Stomach (tissue), 9 donors: ENCODE results near the gene CHD1. TPM values are rescaled to one million over a fixed set of nuclear protein-coding genes. Genes with fewer than 3 reads are reported as not detected.
A peak's percentile ranks its signal among the peaks of the same experiment; 100 is the strongest.

Experiments
- DNase-seq, 2 donors: peaks; one replicate each; pipeline versions ENCODE4 v3.0.0 to v3.0.0-alpha.2; 2013 to 2019
- H3K27ac ChIP-seq, 5 donors: fragments of 200-600 bp in 4 of 5; sonication (generic) in 4 of 5; one replicate each; pipeline ENCODE4 v1.5.1; 2013 to 2019; ENCODE audit warnings: mild to moderate bottlenecking in 1 of 5, moderate library complexity in 1 of 5
- H3K27me3 ChIP-seq, 3 donors: fragments of 200-600 bp; sonication (generic); one replicate each; pipeline ENCODE4 v1.5.1; 2017 to 2019; ENCODE audit warnings: mixed run types in 1 of 3
- H3K36me3 ChIP-seq, 4 donors: fragments of 200-600 bp; sonication (generic); 1 replicate in 3 of 4; 2 replicates in 1 of 4; pipeline ENCODE4 v1.5.1; 2016 to 2019
- H3K4me1 ChIP-seq, 4 donors: fragments of 200-600 bp; sonication (generic); one replicate each; pipeline ENCODE4 v1.5.1; 2016 to 2019
- H3K4me3 ChIP-seq, 4 donors: fragments of 200-600 bp; sonication (generic) in 3 of 4; one replicate each; pipeline ENCODE4 v1.5.1; 2016 to 2019; ENCODE audit warnings: mild to moderate bottlenecking in 1 of 4
- H3K9me3 ChIP-seq, 4 donors: fragments of 200-600 bp; sonication (generic); one replicate each; pipeline ENCODE4 v1.5.1; 2016 to 2019
- EP300 ChIP-seq: sonication (generic); formaldehyde crosslinking; IDR thresholded peaks from one replicate; pipeline ENCODE4 v1.6.1; 2017; ENCODE audit warnings: antibody characterized with exemption
- POLR2A ChIP-seq, 4 donors: fragments of 450-650 bp; IDR thresholded peaks; one replicate each; pipeline ENCODE4 v1.6.1; 2016; ENCODE audit warnings: antibody characterized with exemption in 4 of 4, control low read depth in 2 of 4, mild to moderate bottlenecking in 1 of 4, moderate library complexity in 1 of 4
- POLR2AphosphoS5 ChIP-seq, 3 donors: sonication (generic); formaldehyde crosslinking; IDR thresholded peaks; one replicate each; pipeline ENCODE4 v1.6.1; 2016; ENCODE audit warnings: antibody characterized with exemption in 3 of 3
- WGBS, 5 donors: extraction: QIAGEN DNeasy Blood & Tissue Kit in 3 of 5; methylation state at CpG; one replicate each; pipeline versions ENCODE4 v1.1.5 to v1.1.7; 2013 to 2018; 5-methylcytosine and 5-hydroxymethylcytosine counted together
- intact Hi-C: fragments of 100-400 bp; cut with DNase I; formaldehyde crosslinking; loops from one replicate; pipeline ENCODE4 v1.15.1; 2023; ENCODE audit warnings: low total_unique reads
- polyA plus RNA-seq, 3 donors: library from polyadenylated mRNA; stranded (reverse); fragments of 200-250 nt; gene quantifications; one replicate each; pipeline ENCODE4 v1.2.3, GENCODE V29; 2013
- total RNA-seq, 5 donors: library from RNA; depleted of rRNA; stranded (reverse); fragments of >200 nt; gene quantifications; one replicate each; pipeline versions ENCODE4 v1.1.0 to v1.2.3, GENCODE V29; 2014 to 2016
- TF ChIP-seq, protein P1 (sequence below), 7 experiments: fragments of 450-650 bp in 4 of 7; fragments of 200-600 bp in 3 of 7; sonication (generic) in 3 of 7; IDR thresholded peaks; one replicate each; pipeline ENCODE4 v1.5.1; 2016 to 2019; ENCODE audit warnings: antibody characterized with exemption in 7 of 7, control low read depth in 2 of 7, mild to moderate bottlenecking in 1 of 7
- donor health status: healthy with polysubstance abuse.
- donor health status: Bipolar disorder and iron deficiency.
- donor health status: healthy.

CHD1 gene
- total and polyA plus RNA-seq, 8 donors = 8.0 to 119 (median 36.2) TPM

DNA sequence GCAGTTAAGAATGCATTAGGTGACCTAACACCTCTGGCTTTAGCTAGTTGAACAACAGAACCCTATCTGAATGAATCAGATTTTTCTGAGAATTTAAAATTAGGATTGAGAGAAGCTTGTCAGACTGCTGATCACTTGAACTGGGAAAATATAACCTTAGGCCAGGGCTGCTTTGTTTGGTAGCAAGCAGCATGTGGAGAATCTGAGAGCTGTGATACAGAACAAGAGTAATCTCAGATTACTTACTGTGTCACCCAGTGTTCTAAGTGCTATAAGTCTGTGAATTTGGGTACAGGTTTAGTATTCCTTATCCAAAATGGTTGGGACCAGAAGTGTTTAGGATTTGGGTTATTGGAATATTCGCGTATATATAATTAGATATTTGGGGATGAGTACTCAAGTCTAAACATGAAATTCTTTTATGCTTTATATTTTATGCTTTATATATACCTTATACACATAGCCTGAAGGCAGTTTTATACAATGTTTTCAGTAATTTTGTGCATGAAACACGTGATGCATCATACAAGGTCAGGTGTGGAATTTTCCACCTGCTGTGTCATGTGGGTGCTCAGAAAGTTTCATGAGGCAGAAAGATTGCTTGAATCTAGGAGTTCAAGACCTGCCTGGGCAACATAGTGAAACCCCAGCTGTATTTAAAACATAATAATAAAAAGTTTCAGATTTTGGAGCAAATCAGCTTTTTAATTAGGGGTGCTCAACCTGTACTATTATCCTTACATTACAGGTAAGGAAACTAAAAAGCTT is 8.3 kb upstream of the CHD1 start:
- H3K36me3 ChIP-seq = no peaks in the 10 kb centered on the region
- H3K27me3 ChIP-seq = no peaks in the 10 kb centered on the region
- WGBS, 5 donors = 88 to 92% (median 90%) methylated on average over 3 of the region's 3 CpGs
- peaks cover 8 to 67% (median 36%) of the 10 kb centered on the region in 4 donors for H3K4me1 ChIP-seq
- H3K4me3 ChIP-seq = no peak overlapping the region
- H3K9me3 ChIP-seq = no peaks in the 10 kb centered on the region
- TF ChIP-seq POLR2A (IDR thresholded peaks at IDR 0.05) (no peak), POLR2AphosphoS5 (IDR thresholded peaks at IDR 0.05) (no peak), EP300 (no peak)
- TF ChIP-seq, protein P1, sequence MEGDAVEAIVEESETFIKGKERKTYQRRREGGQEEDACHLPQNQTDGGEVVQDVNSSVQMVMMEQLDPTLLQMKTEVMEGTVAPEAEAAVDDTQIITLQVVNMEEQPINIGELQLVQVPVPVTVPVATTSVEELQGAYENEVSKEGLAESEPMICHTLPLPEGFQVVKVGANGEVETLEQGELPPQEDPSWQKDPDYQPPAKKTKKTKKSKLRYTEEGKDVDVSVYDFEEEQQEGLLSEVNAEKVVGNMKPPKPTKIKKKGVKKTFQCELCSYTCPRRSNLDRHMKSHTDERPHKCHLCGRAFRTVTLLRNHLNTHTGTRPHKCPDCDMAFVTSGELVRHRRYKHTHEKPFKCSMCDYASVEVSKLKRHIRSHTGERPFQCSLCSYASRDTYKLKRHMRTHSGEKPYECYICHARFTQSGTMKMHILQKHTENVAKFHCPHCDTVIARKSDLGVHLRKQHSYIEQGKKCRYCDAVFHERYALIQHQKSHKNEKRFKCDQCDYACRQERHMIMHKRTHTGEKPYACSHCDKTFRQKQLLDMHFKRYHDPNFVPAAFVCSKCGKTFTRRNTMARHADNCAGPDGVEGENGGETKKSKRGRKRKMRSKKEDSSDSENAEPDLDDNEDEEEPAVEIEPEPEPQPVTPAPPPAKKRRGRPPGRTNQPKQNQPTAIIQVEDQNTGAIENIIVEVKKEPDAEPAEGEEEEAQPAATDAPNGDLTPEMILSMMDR (IDR thresholded peaks at IDR 0.05) = no peak
- no peak for DNase-seq
- H3K27ac ChIP-seq = peak overlapping the region in 1 of 5 donors; percentile 2
- intact Hi-C loops = loop anchor here (10.0 kb wide), 1 partner anchor 98 kb away; no protein-coding TSS in a partner anchor

DNA sequence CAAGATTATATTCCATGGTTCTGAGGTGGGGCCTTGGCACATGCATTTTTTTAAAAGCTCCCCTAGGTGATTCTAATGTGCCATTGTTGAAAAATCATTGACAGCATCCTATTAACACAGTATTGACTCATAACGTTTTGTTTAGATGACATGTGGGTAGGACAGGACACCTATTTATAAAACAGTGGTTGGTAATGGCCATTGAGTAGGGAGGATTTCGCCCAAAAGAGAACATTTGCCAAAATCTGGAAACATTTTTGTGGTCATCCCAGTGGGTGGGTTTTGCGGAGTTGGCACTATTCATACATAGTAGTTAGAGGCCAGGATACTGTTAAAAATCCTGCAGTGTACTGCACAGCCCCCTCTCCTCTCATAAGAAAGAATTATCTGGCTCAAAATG is 6.4 kb upstream of the CHD1 start:
- intact Hi-C loops = loop anchor here (10.0 kb wide), 1 partner anchor 100 kb away; no protein-coding TSS in a partner anchor
- DNase-seq = no peak
- H3K4me3 ChIP-seq = no peak overlapping the region
- no peaks in the 10 kb centered on the region for H3K27me3 ChIP-seq
- no peak overlapping the region for H3K27ac ChIP-seq
- no peaks in the 10 kb centered on the region for H3K9me3 ChIP-seq
- H3K4me1 ChIP-seq = peaks cover 18 to 66% (median 39%) of the 10 kb centered on the region in 4 donors
- TF ChIP-seq EP300 = no peak
- TF ChIP-seq, protein P1 (IDR thresholded peaks at IDR 0.05) = no peak
- TF ChIP-seq POLR2A (IDR thresholded peaks at IDR 0.05) = no peak
- no peak for TF ChIP-seq POLR2AphosphoS5 (IDR thresholded peaks at IDR 0.05)
- WGBS, 5 donors = 68 to 81% (median 80%) methylated on average over 3 of the region's 3 CpGs
- no peaks in the 10 kb centered on the region for H3K36me3 ChIP-seq

DNA sequence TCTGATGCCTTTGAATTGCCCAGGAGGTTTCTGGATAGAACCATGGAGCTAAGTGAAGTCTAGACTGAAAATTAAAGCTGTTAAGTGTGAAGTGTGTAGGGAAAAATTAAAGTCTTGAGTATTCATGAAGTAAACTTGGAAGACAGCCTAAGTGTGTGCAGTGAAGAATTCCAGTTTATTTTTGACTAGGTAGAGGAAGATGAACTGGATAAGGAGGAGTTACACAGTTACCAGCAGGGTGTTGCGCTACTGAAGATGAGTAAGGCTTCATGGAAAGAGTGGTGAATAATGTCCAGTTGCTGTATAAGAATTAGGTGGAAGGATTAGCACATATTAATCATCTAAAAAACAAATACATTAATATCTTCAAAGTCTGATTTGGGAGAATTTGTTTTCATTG is 5.7 kb upstream of the CHD1 start:
- WGBS, 5 donors = 80 to 94% (median 94%) methylated on average over 1 of the region's 1 CpG
- peaks cover 21 to 70% (median 41%) of the 10 kb centered on the region in 4 donors for H3K4me1 ChIP-seq
- TF ChIP-seq POLR2A (IDR thresholded peaks at IDR 0.05) = no peak
- TF ChIP-seq, protein P1 (IDR thresholded peaks at IDR 0.05) = no peak
- no peak for TF ChIP-seq POLR2AphosphoS5 (IDR thresholded peaks at IDR 0.05)
- TF ChIP-seq EP300 = no peak
- no peak overlapping the region for H3K4me3 ChIP-seq
- DNase-seq = no peak
- H3K27ac ChIP-seq = peak overlapping the region in 3 of 5 donors; percentile 30 to 69 (median 38)
- intact Hi-C loops = loop anchor here (10.0 kb wide), 1 partner anchor 100 kb away; no protein-coding TSS in a partner anchor
- H3K27me3 ChIP-seq = no peaks in the 10 kb centered on the region
- no peaks in the 10 kb centered on the region for H3K36me3 ChIP-seq
- H3K9me3 ChIP-seq = no peaks in the 10 kb centered on the region

DNA sequence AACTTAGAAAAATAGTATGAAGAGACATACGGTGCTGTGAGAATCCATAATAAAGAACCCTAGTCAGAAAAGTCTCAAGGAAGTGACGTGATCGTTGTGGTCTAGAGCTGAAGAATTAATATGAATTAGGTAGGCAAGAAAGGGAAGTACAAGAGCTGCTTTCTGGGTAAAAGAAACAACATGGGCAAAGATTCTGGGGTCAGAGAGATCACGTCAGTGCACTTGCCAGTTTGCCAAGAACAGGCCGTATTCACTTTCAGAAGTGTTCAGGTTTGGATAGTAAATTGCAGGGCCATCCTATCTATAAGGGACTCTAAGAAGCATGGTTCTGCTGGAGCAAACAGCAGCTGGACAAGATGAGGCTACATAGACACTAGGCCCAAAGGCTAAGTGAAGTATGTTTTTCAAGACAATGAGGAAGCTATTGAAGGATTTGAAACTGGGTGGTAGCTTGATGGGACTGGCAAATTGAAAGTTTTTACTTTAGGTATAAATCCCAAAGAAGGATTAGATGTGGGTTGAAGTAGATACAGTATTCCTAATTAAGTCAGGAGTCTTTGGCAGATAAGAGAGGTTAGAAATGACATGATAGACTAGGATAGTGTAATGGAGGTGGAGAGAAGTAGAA is 4.8 kb upstream of the CHD1 start:
- Histone ChIP-seq H3K4me3 (no peak overlapping the region), H3K4me1 (peaks cover 15 to 64% (median 34%) of the 10 kb centered on the region in 4 donors), H3K27me3 (no peaks in the 10 kb centered on the region), H3K9me3 (no peaks in the 10 kb centered on the region), H3K36me3 (no peaks in the 10 kb centered on the region), H3K27ac (peak overlapping the region in 4 of 5 donors; percentile 1 to 69 (median 34))
- peak in 1 of 2 donors; percentile 47 for DNase-seq
- TF ChIP-seq EP300 = no peak
- no peak for TF ChIP-seq POLR2AphosphoS5 (IDR thresholded peaks at IDR 0.05)
- TF ChIP-seq, protein P1 (IDR thresholded peaks at IDR 0.05) = no peak
- TF ChIP-seq POLR2A (IDR thresholded peaks at IDR 0.05) = no peak
- 72 to 81% (median 78%) methylated on average over 5 of the region's 5 CpGs for WGBS, 5 donors
- intact Hi-C loops = loop anchor here (10.0 kb wide), 1 partner anchor 101 kb away; no protein-coding TSS in a partner anchor
